Kidney (tissue), 14 donors: ENCODE data around the gene BBS1. TPM values are rescaled to one million over a fixed set of nuclear protein-coding genes. Genes with fewer than 3 reads are reported as not detected.

Experiments used
- DNase-seq, 5 donors: peaks; one replicate each; pipeline ENCODE4 v3.0.0-alpha.2; 2013 to 2020
- FAIRE-seq: peaks from 2 replicates; lab custom pipeline; 2012; peaks lifted over from hg19 to GRCh38; lab: Jason Lieb, UNC
- H3K27ac ChIP-seq, 2 donors: one replicate each; pipeline ENCODE4 v1.7.0; 2013; ENCODE audit warnings: low read depth in 2 of 2, low read length in 2 of 2, inconsistent platforms in 1 of 2
- H3K27me3 ChIP-seq: one replicate; pipeline ENCODE4 v1.7.1; 2013; ENCODE audit warnings: low read length, inconsistent platforms; ENCODE audit not compliant: control insufficient read depth, insufficient read depth
- H3K36me3 ChIP-seq, 3 donors: one replicate each; pipeline versions ENCODE4 v1.7.0 to v1.7.1; 2013; ENCODE audit warnings: low read length in 3 of 3, control low read depth in 1 of 3, inconsistent platforms in 1 of 3; ENCODE audit not compliant: insufficient read depth in 3 of 3, control insufficient read depth in 2 of 3
- H3K4me1 ChIP-seq, 3 donors: one replicate each; pipeline versions ENCODE4 v1.7.0 to v1.7.1; 2013; ENCODE audit warnings: low read length in 3 of 3, inconsistent platforms in 1 of 3, low read depth in 1 of 3; ENCODE audit not compliant: control insufficient read depth in 2 of 3, insufficient read depth in 2 of 3
- H3K4me3 ChIP-seq, 3 donors: one replicate each; pipeline versions ENCODE4 v1.7.0 to v1.8.1; 2013; ENCODE audit warnings: low read length in 3 of 3, control low read depth in 1 of 3, inconsistent platforms in 1 of 3
- H3K9ac ChIP-seq, 3 donors: one replicate each; pipeline versions ENCODE4 v1.7.0 to v1.7.1; 2013; ENCODE audit warnings: low read length in 3 of 3, control low read depth in 1 of 3, inconsistent platforms in 1 of 3
- H3K9me3 ChIP-seq, 3 donors: one replicate each; pipeline versions ENCODE4 v1.7.0 to v1.7.1; 2013; ENCODE audit warnings: low read length in 3 of 3, control low read depth in 1 of 3, inconsistent platforms in 1 of 3; ENCODE audit not compliant: control insufficient read depth in 2 of 3, insufficient read depth in 1 of 3
- intact Hi-C: fragments of 100-400 bp; cut with DNase I; formaldehyde crosslinking; loops from one replicate; pipeline ENCODE4 v1.11.1; 2022
- polyA plus RNA-seq: library from polyadenylated mRNA; stranded (reverse); fragments of 350-450 nt; fragmentation: Illumina TruSeq; extraction: RNeasy Lipid Tissue Mini Kit (QIAGEN cat#74804); gene quantifications from one replicate; pipeline ENCODE4 v1.2.3, GENCODE V29; 2014; ENCODE audit warnings: low read depth, low replicate concordance; ENCODE audit not compliant: insufficient read depth
- total RNA-seq: library from RNA; stranded (reverse); fragmentation: NEBNext Ultra II Directional; extraction: Animal tissue kit (Norgen Biotek cat#: 25700); gene quantifications from one replicate; pipeline ENCODE4 v1.2.1, GENCODE V29; 2021
- TF ChIP-seq, protein P1 (sequence below): IDR thresholded peaks from 3 replicates; pipeline ENCODE4 v1.5.1; 2012; ENCODE audit warnings: mild to moderate bottlenecking, moderate library complexity, borderline replicate concordance; ENCODE audit not compliant: insufficient read depth; ENCODE audit errors: extremely low read depth
- donor health status: control.
- donor health status: control.
- donor health status: control.
- donor health status: control.
- donor health status: control.
- donor health status: DM: yes; HTN: yes; CAD: no.
- donor health status: Normal renal cell carcinoma (clear cell type).

Gene BBS1
- total and polyA plus RNA-seq, 2 donors from 2014 or later = 30.1 to 85.4 TPM

DNA sequence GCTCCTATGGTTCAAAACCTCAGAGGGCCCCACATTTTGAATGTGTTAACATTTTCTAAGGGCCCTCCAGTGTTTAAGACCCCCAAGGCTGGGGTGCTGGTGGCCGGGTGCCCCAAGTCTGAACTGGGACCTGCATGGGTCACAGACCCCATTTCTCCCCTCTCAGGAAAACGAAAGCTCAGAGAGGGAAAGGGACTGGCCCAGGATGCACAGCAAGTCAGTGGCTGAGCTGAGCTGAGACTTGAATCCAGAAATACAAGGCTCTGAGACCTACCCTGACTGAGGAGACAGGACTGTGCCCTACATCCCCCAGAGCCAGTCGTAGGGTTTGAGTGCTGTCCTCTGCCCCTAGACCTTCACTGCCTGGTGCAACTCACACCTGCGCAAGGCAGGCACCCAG lies 40.5 kb downstream of the BBS1 start:
- no peaks in the 10 kb centered on the region for H3K27me3 ChIP-seq
- H3K4me1 ChIP-seq = peaks cover 0 to 4% (median 3%) of the 10 kb centered on the region in 3 donors
- TF ChIP-seq, protein P1, sequence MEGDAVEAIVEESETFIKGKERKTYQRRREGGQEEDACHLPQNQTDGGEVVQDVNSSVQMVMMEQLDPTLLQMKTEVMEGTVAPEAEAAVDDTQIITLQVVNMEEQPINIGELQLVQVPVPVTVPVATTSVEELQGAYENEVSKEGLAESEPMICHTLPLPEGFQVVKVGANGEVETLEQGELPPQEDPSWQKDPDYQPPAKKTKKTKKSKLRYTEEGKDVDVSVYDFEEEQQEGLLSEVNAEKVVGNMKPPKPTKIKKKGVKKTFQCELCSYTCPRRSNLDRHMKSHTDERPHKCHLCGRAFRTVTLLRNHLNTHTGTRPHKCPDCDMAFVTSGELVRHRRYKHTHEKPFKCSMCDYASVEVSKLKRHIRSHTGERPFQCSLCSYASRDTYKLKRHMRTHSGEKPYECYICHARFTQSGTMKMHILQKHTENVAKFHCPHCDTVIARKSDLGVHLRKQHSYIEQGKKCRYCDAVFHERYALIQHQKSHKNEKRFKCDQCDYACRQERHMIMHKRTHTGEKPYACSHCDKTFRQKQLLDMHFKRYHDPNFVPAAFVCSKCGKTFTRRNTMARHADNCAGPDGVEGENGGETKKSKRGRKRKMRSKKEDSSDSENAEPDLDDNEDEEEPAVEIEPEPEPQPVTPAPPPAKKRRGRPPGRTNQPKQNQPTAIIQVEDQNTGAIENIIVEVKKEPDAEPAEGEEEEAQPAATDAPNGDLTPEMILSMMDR = no peak
- intact Hi-C loops = no loop called here
- no peaks in the 10 kb centered on the region for H3K9me3 ChIP-seq
- FAIRE-seq (no peak), DNase-seq (no peak)
- H3K36me3 ChIP-seq = no peaks in the 10 kb centered on the region
- no peak overlapping the region for H3K4me3 ChIP-seq
- no peak overlapping the region for H3K9ac ChIP-seq
- no peak overlapping the region for H3K27ac ChIP-seq

DNA sequence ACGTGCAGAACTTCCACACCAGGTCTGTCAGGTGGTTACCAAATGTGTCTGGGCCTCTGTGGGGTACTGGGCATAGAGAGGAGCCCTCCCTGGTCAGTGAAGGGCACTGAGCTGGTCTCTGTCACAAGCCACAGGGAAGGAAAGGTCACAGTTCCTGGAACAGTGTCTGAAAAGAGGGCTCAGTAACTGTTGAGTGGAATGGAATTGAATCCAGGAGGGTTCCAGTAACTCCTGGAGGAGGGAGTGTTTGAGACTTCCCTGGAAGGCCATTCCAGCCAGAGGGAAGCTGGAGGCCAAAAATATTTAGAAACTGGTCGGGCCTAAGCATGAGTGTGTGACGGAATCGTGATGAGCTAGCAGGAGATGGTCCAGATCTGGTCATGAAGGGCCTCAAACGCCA lies 44.2 kb downstream of the BBS1 start:
- intact Hi-C loops = no loop called here
- TF ChIP-seq, protein P1 = no peak
- no peaks in the 10 kb centered on the region for H3K36me3 ChIP-seq
- no peak overlapping the region for H3K27ac ChIP-seq
- peaks cover 0 to 4% (median 0%) of the 10 kb centered on the region in 3 donors for H3K4me1 ChIP-seq
- DNase-seq (no peak), FAIRE-seq (no peak)
- no peak overlapping the region for H3K4me3 ChIP-seq
- no peaks in the 10 kb centered on the region for H3K9me3 ChIP-seq
- H3K9ac ChIP-seq = no peak overlapping the region
- H3K27me3 ChIP-seq = peaks cover 4% of the 10 kb centered on the region

DNA sequence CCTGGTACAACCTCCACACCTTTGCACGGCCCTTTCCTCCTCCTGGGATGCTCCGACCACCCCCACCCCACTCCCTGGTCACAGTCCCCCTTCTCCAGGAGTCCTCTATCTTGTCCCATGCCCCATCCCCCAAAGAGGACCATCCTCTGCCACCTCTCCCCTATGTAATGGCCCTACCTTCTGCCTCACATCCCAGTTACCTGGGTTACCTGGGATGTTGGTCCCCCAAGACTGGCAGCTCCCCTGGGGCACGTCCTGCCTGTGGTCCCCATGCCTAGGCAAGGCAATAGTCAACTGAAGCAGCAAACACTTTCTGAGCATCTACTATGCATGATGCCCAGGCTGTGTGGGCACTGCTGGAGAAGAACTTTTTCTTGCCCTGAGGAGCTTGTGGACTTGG lies 45.0 kb downstream of the BBS1 start:
- intact Hi-C loops = no loop called here
- FAIRE-seq = no peak

More for the DNA sequence above, 45.0 kb downstream of the BBS1 start:
- peaks cover 4% of the 10 kb centered on the region for H3K27me3 ChIP-seq
- no peaks in the 10 kb centered on the region for H3K36me3 ChIP-seq
- peaks cover 0 to 4% (median 0%) of the 10 kb centered on the region in 3 donors for H3K4me1 ChIP-seq
- DNase-seq = no peak
- no peak overlapping the region for H3K27ac ChIP-seq
- no peak overlapping the region for H3K9ac ChIP-seq
- H3K4me3 ChIP-seq = no peak overlapping the region
- no peaks in the 10 kb centered on the region for H3K9me3 ChIP-seq
- TF ChIP-seq, protein P1 = no peak
